ENCODE results near the gene AXDND1.

DNA sequence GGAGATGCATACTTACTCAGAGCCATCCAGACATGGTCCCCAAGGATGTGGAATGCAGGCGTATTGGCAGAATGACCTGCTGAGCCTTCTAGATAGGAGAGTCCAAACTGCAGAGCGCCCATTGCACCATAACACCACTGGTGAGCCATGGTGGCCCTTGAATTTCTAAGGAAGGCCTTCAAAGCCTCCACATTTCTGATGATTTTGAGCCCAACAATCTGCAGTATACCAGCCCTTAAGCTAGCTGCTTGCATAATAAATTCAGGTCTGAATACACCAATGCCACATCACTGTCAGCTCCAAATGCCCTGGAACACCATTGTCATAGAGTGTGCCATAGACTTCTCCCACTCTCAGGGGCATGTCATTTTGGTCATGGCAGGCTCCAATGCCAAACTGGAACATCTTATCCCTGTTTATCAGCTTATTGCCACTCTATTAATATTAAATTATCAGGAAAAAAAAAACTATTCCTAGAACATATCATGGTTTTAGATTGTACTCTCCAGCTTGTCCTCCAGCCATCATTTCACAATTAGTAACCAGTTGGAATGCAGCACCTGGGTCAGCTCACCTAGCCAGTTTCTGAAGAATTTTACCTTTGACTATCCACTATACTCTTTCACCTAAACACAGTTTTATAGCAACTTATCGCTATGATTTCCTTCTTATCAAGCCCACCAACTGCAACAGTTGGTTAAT, 183.0 kb downstream of the AXDND1 start:
- TF ChIP-seq RARB (CRISPR knock-in tag; IDR thresholded peaks at IDR 0.05) (no peak), ZNF565 (CRISPR knock-in tag; conservative IDR thresholded peaks at IDR 0.05; ENCODE audit: low read depth) (no peak), ZFP30 (CRISPR knock-in tag; IDR thresholded peaks at IDR 0.05) (no peak), BACH2 (CRISPR knock-in tag; IDR thresholded peaks at IDR 0.05; ENCODE audit: borderline replicate concordance) (no peak), ZNF8 (CRISPR knock-in tag; IDR thresholded peaks at IDR 0.05) (no peak), CREB5 (CRISPR knock-in tag; IDR thresholded peaks at IDR 0.05; ENCODE audit: low read depth) (no peak), TCF4 (CRISPR knock-in tag; IDR thresholded peaks at IDR 0.05; ENCODE audit: borderline replicate concordance) (no peak), ARNTL (CRISPR knock-in tag; IDR thresholded peaks at IDR 0.05; ENCODE audit: borderline replicate concordance, low read depth) (no peak), OSR1 (CRISPR knock-in tag; IDR thresholded peaks at IDR 0.05) (no peak)
- TF ChIP-seq, protein P1, sequence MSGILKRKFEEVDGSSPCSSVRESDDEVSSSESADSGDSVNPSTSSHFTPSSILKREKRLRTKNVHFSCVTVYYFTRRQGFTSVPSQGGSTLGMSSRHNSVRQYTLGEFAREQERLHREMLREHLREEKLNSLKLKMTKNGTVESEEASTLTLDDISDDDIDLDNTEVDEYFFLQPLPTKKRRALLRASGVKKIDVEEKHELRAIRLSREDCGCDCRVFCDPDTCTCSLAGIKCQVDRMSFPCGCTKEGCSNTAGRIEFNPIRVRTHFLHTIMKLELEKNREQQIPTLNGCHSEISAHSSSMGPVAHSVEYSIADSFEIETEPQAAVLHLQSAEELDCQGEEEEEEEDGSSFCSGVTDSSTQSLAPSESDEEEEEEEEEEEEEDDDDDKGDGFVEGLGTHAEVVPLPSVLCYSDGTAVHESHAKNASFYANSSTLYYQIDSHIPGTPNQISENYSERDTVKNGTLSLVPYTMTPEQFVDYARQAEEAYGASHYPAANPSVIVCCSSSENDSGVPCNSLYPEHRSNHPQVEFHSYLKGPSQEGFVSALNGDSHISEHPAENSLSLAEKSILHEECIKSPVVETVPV (CRISPR knock-in tag; IDR thresholded peaks at IDR 0.05) = no peak
- TF ChIP-seq, protein P2, sequence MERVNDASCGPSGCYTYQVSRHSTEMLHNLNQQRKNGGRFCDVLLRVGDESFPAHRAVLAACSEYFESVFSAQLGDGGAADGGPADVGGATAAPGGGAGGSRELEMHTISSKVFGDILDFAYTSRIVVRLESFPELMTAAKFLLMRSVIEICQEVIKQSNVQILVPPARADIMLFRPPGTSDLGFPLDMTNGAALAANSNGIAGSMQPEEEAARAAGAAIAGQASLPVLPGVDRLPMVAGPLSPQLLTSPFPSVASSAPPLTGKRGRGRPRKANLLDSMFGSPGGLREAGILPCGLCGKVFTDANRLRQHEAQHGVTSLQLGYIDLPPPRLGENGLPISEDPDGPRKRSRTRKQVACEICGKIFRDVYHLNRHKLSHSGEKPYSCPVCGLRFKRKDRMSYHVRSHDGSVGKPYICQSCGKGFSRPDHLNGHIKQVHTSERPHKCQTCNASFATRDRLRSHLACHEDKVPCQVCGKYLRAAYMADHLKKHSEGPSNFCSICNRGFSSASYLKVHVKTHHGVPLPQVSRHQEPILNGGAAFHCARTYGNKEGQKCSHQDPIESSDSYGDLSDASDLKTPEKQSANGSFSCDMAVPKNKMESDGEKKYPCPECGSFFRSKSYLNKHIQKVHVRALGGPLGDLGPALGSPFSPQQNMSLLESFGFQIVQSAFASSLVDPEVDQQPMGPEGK (CRISPR knock-in tag; IDR thresholded peaks at IDR 0.05; ENCODE audit: borderline replicate concordance) = no peak

All from SK-N-SH treated with all-trans-retinoic acid at 6 μM for 48 hours (cell line).